GM18909 (cell line): ENCODE results near the gene PTPN12.
"Not testable (repeated sequence)": the region's sequence is repeated elsewhere in the genome, so short reads cannot be mapped to it uniquely, and the experiment has no call there.

Experiments used
- ATAC-seq: cut with Tn5 transposase; IDR thresholded peaks from one replicate; pipeline ENCODE4 v1.9.1; 2021; ENCODE audit warnings: mild to moderate bottlenecking; ENCODE audit not compliant: unreplicated experiment, poor library complexity

Gene PTPN12

DNA sequence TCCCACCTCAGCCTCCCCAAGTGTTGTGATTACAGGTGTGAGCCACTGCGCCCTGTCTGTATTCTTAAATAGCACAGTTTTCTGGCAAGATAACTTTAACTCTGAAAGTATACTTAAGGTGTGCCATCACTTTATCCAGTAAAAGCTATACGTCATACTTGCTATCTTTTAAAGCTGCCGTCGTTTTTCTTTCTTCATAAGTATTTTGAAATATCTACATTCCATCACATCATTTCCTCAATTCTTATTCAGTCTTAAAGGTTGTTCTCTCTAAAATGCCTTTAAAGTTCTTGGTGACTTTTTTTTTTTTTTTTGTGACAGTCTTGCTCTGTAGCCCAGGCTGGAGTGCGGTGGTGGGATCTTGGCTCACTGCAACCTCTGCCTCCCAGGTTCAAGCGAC lies 34.7 kb downstream of the PTPN12 start:
- no peak for ATAC-seq

DNA sequence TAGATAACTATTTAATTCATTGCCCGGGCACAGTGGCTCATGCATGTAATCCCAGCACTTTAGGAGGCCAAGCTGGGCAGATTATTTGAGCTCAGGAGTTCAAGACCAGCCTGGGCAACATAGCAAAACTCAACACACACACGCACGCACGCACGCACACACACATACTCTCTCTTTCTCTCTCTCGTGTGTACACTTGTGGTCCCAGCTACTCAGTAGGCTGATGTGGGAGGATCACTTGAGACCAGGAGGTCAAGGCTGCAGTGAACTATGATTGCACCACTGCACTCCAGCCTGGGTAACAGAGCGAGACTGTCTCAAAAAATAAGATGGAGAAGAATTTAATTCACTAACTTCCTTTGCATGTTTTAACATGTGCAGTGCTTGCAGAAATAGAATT lies 38.1 kb downstream of the PTPN12 start:
- no peak for ATAC-seq

DNA sequence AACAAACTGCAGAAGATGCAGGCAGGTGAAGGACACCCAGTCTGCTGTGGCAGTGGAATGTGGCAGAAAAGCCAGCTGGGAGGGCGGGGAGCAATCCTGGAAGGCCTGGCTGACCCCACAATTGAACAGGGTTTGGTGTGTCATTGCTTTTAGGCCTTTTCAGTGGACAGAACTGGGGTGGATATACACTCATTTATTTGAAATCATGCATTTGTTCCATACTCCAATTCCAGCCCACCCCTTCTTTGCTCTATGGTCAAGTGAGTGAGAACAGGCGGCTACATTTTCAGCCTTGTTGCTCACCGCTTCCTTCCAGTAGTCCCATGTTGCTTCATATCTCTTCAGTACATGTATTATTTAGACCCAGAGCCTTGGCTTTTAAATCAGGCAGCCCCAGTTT lies 39.8 kb downstream of the PTPN12 start:
- no peak for ATAC-seq

DNA sequence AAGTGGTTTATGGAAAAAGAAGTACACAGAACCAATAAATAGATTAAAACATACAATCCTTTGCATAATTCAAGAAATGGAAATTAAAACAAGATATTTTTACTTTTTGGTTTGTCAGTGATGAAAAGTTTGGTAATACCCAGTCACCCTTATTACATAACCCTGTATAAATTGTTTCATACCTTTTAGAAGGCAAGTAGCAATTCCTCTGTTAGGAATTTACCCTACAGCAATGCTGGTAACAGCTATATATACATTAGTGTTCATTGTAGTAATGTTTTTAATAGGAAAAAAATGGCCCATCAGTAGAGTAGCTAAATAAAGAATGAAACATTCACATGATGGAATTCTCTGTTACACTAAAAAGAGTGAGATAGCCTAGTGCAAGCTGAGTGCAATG lies 42.7 kb downstream of the PTPN12 start:
- ATAC-seq: no peak

DNA sequence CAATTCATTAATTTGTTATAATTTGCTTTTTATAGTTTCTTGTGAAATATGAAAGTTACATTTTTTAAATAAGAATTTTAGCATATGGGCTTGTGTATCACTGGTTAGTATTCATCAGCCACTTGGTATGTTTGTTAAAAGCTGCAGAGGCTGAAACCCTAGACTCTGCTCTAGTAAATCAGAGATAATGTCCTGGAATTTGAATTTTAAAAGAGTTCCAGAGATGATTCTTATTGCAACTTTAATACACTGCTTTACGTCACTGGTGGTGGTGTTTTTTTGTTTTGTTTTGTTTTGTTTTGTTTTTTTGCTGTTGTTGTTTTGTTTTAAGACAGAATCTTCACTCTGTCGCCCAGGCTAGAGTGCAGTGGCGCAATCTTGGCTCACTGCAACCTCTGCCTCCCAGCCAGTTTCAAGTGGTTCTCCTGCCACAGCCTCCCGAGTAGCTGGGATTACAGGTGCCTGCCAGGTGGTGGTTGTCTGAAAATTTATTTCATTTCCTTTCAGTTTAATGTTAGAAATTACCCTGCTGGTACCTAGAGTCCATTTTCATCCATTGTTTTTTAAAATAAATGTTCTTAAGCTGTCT lies 43.8 kb downstream of the PTPN12 start:
- ATAC-seq: no peak

DNA sequence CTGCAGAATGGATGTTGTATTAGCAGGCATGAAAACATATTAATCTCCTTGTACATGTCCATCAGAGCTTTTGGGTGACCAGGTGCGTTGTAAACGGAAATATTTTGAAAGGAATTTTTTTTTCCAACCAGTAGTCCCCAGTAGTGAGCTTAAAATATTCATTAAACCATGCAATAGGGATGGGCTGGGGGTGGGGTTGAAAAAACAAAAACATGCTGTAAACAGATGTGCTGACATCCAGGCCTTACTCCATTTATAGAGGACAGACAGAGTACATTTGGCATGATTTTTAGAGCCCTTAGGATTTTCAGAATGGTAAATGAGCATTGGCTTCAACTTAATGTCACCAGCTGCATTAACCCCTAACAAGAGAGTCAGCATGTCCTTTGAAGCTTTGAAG lies 50.2 kb downstream of the PTPN12 start:
- ATAC-seq: no peak

DNA sequence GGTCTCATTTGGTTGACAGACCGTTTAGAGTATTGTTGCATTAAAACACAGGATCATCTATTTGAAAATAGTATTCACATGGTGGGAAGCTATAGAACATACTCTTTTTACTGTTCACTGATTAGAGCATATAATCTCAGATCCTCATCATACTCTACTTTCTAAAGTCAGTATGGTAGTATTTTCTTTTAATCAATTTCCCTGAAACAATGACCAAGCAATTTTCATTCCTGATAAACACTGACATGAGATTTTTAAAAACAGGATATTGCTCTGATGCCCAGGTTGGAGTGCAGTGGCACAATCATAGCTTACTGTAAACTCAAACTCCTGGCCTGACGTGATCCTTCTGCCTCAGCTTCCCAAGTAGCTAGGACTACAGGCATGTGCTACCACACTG lies 63.9 kb downstream of the PTPN12 start:
- no peak for ATAC-seq

DNA sequence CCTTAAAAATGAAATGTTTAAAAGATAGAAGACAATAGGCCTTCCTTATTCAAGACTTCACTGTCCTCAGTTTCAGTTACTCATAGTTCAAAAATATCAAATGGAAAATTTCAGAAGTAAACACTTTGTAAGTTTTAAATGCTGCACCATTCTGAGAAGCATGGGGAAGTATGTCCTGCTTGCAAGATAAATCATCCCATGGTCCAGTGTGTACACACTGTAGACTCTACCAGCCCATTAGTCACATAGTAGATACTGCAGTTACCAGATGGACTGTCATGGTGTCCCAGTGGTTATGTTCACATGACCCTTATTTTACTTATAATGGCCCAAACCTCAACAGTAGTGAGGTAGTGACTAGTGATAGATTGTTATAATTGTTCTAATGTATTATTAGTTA lies 69.5 kb downstream of the PTPN12 start:
- no peak for ATAC-seq

DNA sequence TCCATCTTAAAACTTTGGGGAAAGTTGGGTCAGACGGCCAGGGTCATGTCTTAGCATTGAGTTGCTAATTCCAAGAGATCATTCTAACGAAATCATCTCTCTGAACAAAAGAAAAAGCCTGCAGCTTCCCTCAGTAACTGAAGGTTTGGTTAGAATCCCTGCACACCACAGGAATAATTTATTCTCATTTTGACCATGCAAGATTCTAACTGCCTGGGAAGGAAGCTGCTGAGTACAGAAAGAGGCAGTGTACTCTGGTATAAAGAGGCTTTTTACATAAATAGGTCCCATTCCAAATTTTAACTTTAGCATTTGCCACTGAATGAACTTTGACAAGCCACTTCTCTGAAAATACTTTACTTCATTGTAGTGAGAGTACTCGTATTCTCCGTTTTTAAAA lies 82.2 kb downstream of the PTPN12 start:
- no peak for ATAC-seq

DNA sequence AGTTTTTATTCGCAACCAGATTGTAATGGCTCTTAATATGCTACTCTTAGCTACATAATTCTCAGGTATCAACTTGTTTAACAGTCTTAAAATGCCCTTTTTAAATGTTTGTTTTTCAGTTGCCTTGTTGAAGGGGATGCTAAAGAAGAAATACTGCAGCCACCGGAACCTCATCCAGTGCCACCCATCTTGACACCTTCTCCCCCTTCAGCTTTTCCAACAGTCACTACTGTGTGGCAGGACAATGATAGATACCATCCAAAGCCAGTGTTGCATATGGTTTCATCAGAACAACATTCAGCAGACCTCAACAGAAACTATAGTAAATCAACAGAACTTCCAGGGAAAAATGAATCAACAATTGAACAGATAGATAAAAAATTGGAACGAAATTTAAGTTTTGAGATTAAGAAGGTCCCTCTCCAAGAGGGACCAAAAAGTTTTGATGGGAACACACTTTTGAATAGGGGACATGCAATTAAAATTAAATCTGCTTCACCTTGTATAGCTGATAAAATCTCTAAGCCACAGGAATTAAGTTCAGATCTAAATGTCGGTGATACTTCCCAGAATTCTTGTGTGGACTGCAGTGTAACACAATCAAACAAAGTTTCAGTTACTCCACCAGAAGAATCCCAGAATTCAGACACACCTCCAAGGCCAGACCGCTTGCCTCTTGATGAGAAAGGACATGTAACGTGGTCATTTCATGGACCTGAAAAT lies 89.7 kb downstream of the PTPN12 start:
- ATAC-seq: no peak

DNA sequence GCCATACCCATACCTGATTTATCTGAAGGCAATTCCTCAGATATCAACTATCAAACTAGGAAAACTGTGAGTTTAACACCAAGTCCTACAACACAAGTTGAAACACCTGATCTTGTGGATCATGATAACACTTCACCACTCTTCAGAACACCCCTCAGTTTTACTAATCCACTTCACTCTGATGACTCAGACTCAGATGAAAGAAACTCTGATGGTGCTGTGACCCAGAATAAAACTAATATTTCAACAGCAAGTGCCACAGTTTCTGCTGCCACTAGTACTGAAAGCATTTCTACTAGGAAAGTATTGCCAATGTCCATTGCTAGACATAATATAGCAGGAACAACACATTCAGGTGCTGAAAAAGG lies 90.2 kb downstream of the PTPN12 start:
- no peak for ATAC-seq

DNA sequence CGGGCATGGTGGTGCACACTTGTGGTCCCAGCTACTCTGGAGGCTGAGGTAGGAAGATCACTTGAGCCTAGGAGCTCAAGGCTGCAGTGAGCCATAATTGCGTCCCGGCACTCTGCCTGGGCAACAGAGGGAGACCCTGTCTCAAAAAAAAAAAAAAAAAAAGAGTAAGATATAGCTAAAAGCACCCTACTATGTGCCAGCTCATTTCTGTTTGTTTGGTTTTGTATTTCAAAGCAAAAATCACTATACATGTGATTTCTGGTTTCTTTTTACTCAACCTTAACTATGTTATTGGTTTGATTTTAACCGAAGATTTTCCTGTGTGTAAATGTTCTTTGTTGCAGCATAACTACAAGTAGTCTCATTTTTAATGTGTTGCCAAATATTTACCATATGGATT lies 92.7 kb downstream of the PTPN12 start:
- no peak for ATAC-seq

DNA sequence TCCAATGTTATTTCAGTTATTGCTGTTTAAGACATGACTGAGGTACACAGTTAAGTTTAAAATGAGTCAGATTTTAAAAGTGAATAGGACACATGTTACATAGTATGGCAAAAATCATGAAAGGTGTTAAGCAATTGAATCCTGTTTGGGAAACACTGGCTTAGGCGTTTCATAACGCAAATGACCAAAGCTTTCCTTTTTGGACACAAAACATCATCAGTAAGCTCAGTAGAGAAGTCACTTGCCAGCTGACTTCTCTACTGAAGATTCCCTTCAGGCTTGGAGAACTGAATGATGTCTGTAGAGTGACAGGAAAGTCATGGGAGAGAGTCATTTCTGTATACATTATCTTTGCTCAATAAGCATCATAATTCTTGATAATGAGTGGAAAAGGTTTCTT lies 94.7 kb downstream of the PTPN12 start:
- ATAC-seq: no peak

DNA sequence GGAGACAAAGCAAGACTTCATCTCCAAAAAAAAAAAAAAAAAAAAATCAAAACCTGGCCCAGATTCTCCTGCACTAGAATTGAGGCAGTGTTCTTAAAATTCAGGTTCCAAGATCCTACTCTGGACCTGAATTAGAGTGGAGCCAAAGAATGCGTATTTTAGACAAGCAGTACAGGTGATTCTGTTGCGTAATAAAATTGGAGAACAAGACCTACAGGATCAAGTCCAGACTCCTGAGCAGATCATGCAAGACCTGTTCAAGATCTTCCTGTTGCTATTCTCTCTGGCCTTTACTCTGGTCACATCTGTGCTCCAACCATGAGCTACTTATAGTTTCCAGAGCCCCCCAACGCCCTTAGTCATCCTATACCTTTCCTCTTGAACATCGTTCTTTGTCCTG lies 107.7 kb downstream of the PTPN12 start:
- ATAC-seq: no peak

DNA sequence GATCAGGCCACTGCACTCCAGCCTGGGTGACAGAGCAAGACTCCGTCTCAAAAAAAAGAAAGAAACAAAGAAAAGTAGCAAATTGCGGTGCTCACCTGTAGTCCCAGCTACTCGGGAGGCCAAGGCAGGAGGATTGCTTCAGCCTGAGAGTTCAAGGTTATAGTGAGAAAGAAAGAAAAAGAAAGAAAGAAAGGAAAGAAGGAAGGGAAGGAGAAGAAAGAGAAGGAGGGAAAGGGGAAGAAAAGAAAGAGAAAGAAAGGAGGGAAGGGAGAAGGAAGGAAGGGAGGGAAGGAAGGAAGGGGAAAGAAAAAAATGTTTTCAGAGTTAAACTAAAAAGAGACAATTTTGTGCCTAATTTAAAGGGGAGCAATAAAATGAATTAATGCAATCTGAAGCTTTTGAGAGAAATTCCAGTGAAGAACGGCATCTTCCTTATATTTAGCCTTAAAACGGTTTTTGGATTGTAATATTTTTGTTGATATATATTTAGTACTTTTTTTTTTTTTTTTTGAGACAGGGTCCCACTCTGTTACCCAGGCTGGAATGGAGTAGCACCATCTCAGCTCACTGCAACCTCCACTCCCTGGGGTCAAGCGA lies 111.7 kb downstream of the PTPN12 start:
- no peak for ATAC-seq

DNA sequence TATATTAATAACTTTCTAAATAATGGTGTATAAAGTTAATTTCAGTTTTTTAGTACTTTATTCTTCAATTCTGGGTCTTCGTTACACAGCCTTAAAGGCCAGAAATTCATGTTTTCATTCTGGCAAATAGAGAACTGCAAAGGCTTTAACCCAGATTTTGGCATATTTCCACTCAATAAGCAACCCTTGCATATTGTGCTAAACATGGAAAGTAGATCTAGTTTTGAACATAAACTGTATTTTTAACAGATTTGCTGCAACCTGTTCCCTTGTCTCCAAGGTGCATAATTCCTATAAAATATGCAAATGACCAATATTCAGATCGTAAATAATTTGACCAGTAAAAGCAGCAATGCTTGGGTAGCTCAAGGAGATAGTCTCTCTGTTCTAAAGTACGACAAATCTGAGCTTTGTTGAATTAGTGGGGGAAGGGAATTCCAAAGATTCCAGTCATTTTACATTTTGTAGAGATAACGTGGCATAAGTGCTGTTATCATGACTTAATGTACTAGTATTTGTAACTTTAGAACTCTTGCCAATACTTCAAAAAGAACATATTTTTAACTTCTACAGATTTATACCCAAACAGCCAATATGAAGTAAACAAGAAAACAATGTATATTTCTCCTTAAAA lies 112.7 kb downstream of the PTPN12 start:
- ATAC-seq: no peak

DNA sequence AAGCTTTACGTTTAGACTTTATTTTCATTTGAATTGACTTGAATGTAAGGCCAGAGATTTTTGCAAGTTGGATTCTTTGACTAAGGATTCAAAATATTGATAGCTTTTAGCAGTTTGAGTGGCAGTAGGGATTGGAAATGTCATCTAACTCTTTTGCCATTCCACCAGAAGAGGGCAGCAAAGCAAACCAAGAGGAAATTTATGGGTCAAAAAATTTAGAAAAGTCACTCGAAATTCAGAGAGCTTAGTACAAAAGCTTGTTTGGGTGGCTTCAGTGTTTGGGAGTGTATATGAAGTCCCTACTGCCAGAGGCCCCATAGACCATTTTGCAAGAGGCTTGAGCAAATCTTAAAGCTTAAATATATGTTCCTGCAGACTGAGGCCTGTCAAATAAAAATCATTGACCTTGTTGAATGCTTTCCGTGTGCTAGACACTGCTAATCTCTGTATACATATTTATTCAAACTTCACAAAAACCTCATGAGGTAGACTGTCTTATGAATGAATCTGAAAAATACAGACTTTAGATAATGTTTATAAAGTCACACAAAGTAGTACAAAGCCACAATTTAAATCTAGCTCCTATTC lies 114.6 kb downstream of the PTPN12 start:
- no peak for ATAC-seq

DNA sequence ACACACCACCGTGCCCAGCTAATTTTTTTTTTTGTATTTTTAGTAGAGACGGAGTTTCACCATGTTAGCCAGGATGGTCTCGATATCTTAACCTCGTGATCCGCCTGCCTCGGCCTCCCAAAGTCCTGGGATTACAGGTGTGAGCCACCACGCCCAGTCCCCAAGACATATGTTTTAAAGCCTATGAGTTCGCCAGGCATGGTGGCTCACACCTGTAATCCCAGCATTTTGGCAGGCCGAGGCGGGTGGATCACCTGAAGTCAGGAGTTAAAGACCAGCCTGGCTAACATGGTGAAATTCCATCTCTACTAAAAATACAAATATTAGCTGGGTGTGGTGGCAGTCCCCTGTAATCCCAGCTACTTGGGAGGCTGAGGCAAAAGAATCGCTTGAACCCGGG lies 115.7 kb downstream of the PTPN12 start:
- ATAC-seq: not testable (repeated sequence)

DNA sequence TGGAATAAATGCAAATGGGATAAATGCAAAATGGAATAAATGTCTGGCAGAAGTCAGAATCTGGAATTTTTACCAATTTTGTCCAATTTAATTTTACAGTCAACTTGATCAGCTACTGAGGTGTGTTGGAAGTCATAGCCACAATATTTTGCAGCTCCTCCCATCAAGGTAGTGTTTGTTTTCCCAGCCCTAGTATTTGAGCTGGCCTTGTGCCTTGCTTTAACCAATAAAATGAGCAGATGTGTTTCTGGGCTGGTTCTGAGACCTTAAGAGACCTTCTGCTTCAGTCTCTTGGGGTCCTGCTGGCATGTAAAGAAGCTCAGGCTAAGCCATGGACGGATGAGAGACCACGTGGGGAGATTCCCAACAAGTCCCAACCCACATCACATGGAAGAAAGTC lies 116.5 kb downstream of the PTPN12 start:
- ATAC-seq: no peak

DNA sequence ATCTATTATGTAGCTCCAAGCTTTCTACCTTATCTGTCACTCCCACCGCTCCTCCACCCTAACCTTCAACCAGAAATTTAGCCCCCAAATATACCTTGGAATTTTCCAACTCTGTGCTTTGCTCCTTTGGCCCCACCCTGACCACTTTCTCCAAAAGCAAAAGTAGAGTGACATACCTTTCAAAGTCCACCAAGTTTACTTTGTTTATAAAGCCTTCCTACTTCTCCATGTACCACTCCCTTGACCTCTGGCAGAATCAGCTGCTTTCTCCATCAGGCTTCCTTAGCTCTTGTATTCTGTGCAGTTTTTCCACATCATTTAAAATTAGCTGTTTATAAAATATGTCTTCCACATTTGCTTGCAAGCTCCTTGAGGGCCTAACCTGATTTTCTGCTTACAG lies 118.3 kb downstream of the PTPN12 start:
- ATAC-seq: no peak

DNA sequence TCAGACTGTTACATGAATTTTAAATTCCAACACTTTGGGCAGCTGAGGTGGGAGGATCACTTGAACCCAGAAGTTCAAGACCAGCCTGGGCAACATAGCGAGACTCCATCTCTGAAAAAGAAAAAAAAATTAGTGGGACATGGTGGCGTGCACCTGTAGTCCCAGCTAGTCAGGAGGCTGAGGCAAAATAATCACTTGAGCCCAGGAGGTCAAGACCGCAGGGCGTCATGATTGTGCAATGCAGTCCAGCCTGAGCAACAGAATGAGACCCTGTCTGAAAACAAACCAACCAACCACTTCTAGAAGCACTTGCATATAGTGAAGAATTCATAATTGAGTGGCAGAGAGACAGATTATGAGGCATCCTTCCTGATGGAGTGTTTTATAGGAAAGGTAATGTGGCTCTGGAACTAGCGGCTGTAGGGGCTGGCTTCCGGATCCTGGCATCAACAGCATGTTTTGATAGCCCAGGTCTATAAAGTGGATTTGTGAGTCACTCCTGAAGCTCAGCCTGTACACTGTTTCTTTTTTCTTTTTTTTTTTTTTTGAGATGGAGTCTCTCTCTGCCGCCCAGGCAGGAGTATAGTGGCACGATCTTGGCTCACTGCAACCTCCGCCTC lies 118.9 kb downstream of the PTPN12 start:
- no peak for ATAC-seq
